K562 (cell line): ENCODE data around the gene ZNF622. TPM values are rescaled to one million over a fixed set of nuclear protein-coding genes. Genes with fewer than 3 reads are reported as not detected.

Experiments
- ATAC-seq: fragments of 200-7000 bp; cut with Tn5 transposase; 3 replicates; pipeline ENCODE4 v1.9.1; 2020; ENCODE audit warnings: moderate library complexity
- BruUV-seq: library from RNA; stranded (reverse); fragments of 400-500 nt; replicated peaks from 2 replicates; lab custom pipeline; 2021; lab: Mats Ljungman, UMichigan
- CTCF ChIA-PET: fragments of 300-600 bp; formaldehyde crosslinking; extraction: SDS; loops from one replicate; lab custom pipeline; 2021; ENCODE audit warnings: low intra/inter-chr PET ratio; lab: Yijun Ruan, JAX
- POLR2A ChIA-PET: fragments of 300-600, 350-650 bp; sonication (Branson Sonifier 250); formaldehyde crosslinking; extraction: SDS; loops from one replicate; lab custom pipeline; 2021; ENCODE audit warnings: antibody characterized with exemption, inconsistent platforms; lab: Yijun Ruan, JAX
- DNase-seq, 4 experiments: peaks; one replicate each; pipeline versions ENCODE4 v3.0.0 to v3.0.0-alpha.2; 2011 to 2018; ENCODE audit warnings: low spot score in 3 of 4, mixed read lengths in 3 of 4; ENCODE audit errors: extremely low read depth in 1 of 4
- FAIRE-seq: peaks from 2 replicates; lab custom pipeline; 2011; peaks lifted over from hg19 to GRCh38; lab: Jason Lieb, UNC
- H2AFZ ChIP-seq: 2 replicates; pipeline ENCODE4 v1.6.0; 2011; ENCODE audit warnings: low read depth, low read length, control low read depth, inconsistent platforms
- H3K27ac ChIP-seq: fragments of 200-600 bp; 3 replicates; pipeline ENCODE4 v1.8.0; 2011; ENCODE audit warnings: low read depth, mild to moderate bottlenecking, control low read depth, inconsistent platforms, low read length, moderate library complexity, mixed read lengths; ENCODE audit errors: extremely low read depth
- H3K27me3 ChIP-seq, 2 experiments: fragments of 300-600 bp in 1 of 2; 2 replicates in 1 of 2; 3 replicates in 1 of 2; pipeline versions ENCODE4 v1.6.0 to v1.8.0; 2011; ENCODE audit warnings: inconsistent platforms in 2 of 2, low read length in 2 of 2, mild to moderate bottlenecking in 1 of 2, mixed read lengths in 1 of 2, moderate library complexity in 1 of 2; ENCODE audit not compliant: control insufficient read depth in 2 of 2, insufficient read depth in 2 of 2
- H3K36me3 ChIP-seq: fragments of 300-600 bp; 3 replicates; pipeline ENCODE4 v1.8.0; 2011; ENCODE audit warnings: mild to moderate bottlenecking, low read length, inconsistent platforms; ENCODE audit not compliant: control insufficient read depth, insufficient read depth
- H3K4me1 ChIP-seq, 2 experiments: fragments of 200-600 bp in 1 of 2; replicated peaks in 1 of 2; 2 replicates in 1 of 2; 3 replicates in 1 of 2; pipeline versions ENCODE4 v1.5.1 to v1.8.0; 2011; ENCODE audit warnings: inconsistent platforms in 2 of 2, low read length in 2 of 2, mild to moderate bottlenecking in 1 of 2, mixed read lengths in 1 of 2, moderate library complexity in 1 of 2; ENCODE audit not compliant: control insufficient read depth in 2 of 2, insufficient read depth in 2 of 2
- H3K4me2 ChIP-seq: 2 replicates; pipeline ENCODE4 v1.6.1; 2011; ENCODE audit warnings: low read length, control low read depth, inconsistent platforms, mixed read lengths; ENCODE audit not compliant: insufficient read depth
- H3K4me3 ChIP-seq: fragments of 200-600 bp; sonication (generic), shearing (Covaris generic); 2 replicates; pipeline ENCODE4 v1.5.1; 2016; ENCODE audit warnings: control low read depth, inconsistent platforms
- H3K79me2 ChIP-seq: fragments of 200-600 bp; 3 replicates; pipeline ENCODE4 v1.8.0; 2011; ENCODE audit warnings: low read length, inconsistent platforms; ENCODE audit not compliant: control insufficient read depth, insufficient read depth
- H3K9ac ChIP-seq, 2 experiments: 2 replicates each; pipeline versions ENCODE4 v1.6.0 to v1.6.1; 2011; ENCODE audit warnings: low read depth in 2 of 2, low read length in 2 of 2, control low read depth in 1 of 2, inconsistent platforms in 1 of 2, mild to moderate bottlenecking in 1 of 2, mixed read lengths in 1 of 2; ENCODE audit not compliant: insufficient read depth in 1 of 2
- H3K9me1 ChIP-seq: one replicate; pipeline ENCODE4 v1.6.0; 2011; ENCODE audit warnings: inconsistent platforms, mild to moderate bottlenecking, low read length, moderate library complexity; ENCODE audit not compliant: control insufficient read depth, insufficient read depth
- H3K9me3 ChIP-seq: replicated peaks from 2 replicates; pipeline ENCODE4 v1.5.1; 2011; ENCODE audit warnings: low read depth, low read length, inconsistent platforms; ENCODE audit not compliant: control insufficient read depth, insufficient read depth
- H4K20me1 ChIP-seq: replicated peaks from 2 replicates; pipeline ENCODE4 v1.6.1; 2011; ENCODE audit warnings: low read length, inconsistent platforms, mixed read lengths; ENCODE audit not compliant: control insufficient read depth, insufficient read depth
- CHD1 ChIP-seq: fragments of 200-600 bp; sonication (generic); IDR thresholded peaks from one replicate; pipeline ENCODE4 v1.6.1; 2012; ENCODE audit warnings: mild to moderate bottlenecking, moderate library complexity, low read length, inconsistent platforms
- CSDE1 ChIP-seq, 2 experiments: fragments of 450-650 bp; IDR thresholded peaks; 2 replicates each; pipeline ENCODE4 v1.6.1; 2016; ENCODE audit warnings: mild to moderate bottlenecking in 1 of 2
- DDX20 ChIP-seq: fragments of 450-650 bp; IDR thresholded peaks from 2 replicates; pipeline ENCODE4 v1.6.1; 2016; ENCODE audit warnings: missing genetic modification characterization, low read depth, mild to moderate bottlenecking, missing compliant biosample characterization, moderate library complexity
- EHMT2 ChIP-seq: fragments of 450-650 bp; IDR thresholded peaks from 2 replicates; pipeline ENCODE4 v1.6.1; 2018; ENCODE audit warnings: antibody characterized with exemption
- FOXJ2 ChIP-seq: fragments of 200-800 bp; sonication (Bioruptor generic); IDR thresholded peaks from 2 replicates; pipeline ENCODE4 v1.6.1; 2016; ENCODE audit warnings: missing genetic modification characterization, missing compliant biosample characterization
- FOXJ3 ChIP-seq: sonication (generic); formaldehyde crosslinking; IDR thresholded peaks from 2 replicates; pipeline ENCODE4 v1.4.0; 2020; ENCODE audit warnings: mild to moderate bottlenecking, missing genetic modification reagents
- HDAC6 ChIP-seq: IDR thresholded peaks from 2 replicates; pipeline ENCODE4 v1.6.1; 2012; ENCODE audit warnings: low read depth, mild to moderate bottlenecking, control low read depth, inconsistent platforms, low read length, moderate library complexity
- JUNB ChIP-seq: fragments of 450-650 bp; formaldehyde crosslinking; conservative IDR thresholded peaks from 2 replicates; pipeline ENCODE4 v1.4.0; 2020; ENCODE audit warnings: mild to moderate bottlenecking
- JUND ChIP-seq, 2 experiments: IDR thresholded peaks; 2 replicates in 1 of 2; 3 replicates in 1 of 2; pipeline ENCODE4 v1.6.1; 2011; ENCODE audit warnings: borderline replicate concordance in 2 of 2, low read depth in 2 of 2, low read length in 2 of 2, improper control_type of control experiment in 1 of 2, missing biosample characterization in 1 of 2, missing genetic modification characterization in 1 of 2, missing genetic modification reagents in 1 of 2
- NFIC ChIP-seq: fragments of 450-650 bp; IDR thresholded peaks from 2 replicates; pipeline ENCODE4 v1.6.1; 2017; ENCODE audit warnings: mild to moderate bottlenecking, inconsistent platforms
- PHF20 ChIP-seq: fragments of 450-650 bp; IDR thresholded peaks from 2 replicates; pipeline ENCODE4 v1.6.1; 2018; ENCODE audit not compliant: partially characterized antibody
- SFPQ ChIP-seq: fragments of 200-400 bp; formaldehyde crosslinking; IDR thresholded peaks from 2 replicates; pipeline ENCODE4 v1.6.1; 2017; ENCODE audit warnings: mild to moderate bottlenecking, low read depth, low read length, moderate library complexity
- TEAD1 ChIP-seq, 2 experiments: fragments of 450-650 bp in 1 of 2; sonication (generic) in 1 of 2; formaldehyde crosslinking; IDR thresholded peaks; 2 replicates each; pipeline versions ENCODE4 v1.4.0 to v1.8.0; 2020 to 2022; ENCODE audit warnings: mild to moderate bottlenecking in 2 of 2, missing genetic modification reagents in 1 of 2
- THAP12 ChIP-seq: fragments of 250-450 bp; sonication (Bioruptor Pico); IDR thresholded peaks from 2 replicates; pipeline ENCODE4 v1.9.0; 2021; ENCODE audit warnings: mild to moderate bottlenecking, inconsistent platforms
- ZBTB2 ChIP-seq: fragments of 450-650 bp; IDR thresholded peaks from 2 replicates; pipeline ENCODE4 v1.6.1; 2016; ENCODE audit warnings: antibody characterized with exemption
- ZC3H11A ChIP-seq: IDR thresholded peaks from 2 replicates; pipeline ENCODE4 v1.6.1; 2012; ENCODE audit warnings: low read depth, low read length, improper control_type of control experiment
- ZNF316 ChIP-seq: fragments of 450-650 bp; IDR thresholded peaks from 2 replicates; pipeline ENCODE4 v1.6.1; 2016
- ZNF561 ChIP-seq: fragments of 450-650 bp; formaldehyde crosslinking; conservative IDR thresholded peaks from 2 replicates; pipeline ENCODE4 v1.4.0; 2020; ENCODE audit warnings: mild to moderate bottlenecking, moderate library complexity
- WGBS: fragments of 100-300 bp; shearing (Covaris generic); methylation state at CpG from one replicate; pipeline ENCODE4 v1.1.6; 2016; ENCODE audit warnings: low coverage, mixed read lengths; ENCODE audit not compliant: insufficient coverage; ENCODE audit errors: missing lambda C conversion rate; 5-methylcytosine and 5-hydroxymethylcytosine counted together
- in situ Hi-C: fragments of 300-500 bp; cut with MboI; formaldehyde crosslinking; loops from 4 replicates; pipeline ENCODE4 v1.15.0; 2018; ENCODE audit warnings: inconsistent platforms, mixed read lengths
- intact Hi-C: fragments of 100-400 bp; cut with micrococcal nuclease; formaldehyde crosslinking; loops from 2 replicates; pipeline ENCODE4 v1.14.2; 2022
- polyA plus RNA-seq, 8 experiments: library from polyadenylated mRNA; depleted of rRNA in 4 of 8; stranded (reverse) in 5 of 8; unstranded in 3 of 8; fragments of >200 nt; fragmentation: Nextera tagmentation in 2 of 8; fragmentation: Illumina TruSeq in 1 of 8; extraction: Ambion mirVana in 2 of 8; extraction: Trizol in 1 of 8; gene quantifications; 2 replicates each; pipeline versions ENCODE4 v1.2.1 to v1.2.3, GENCODE V29; 2011 to 2014; ENCODE audit warnings: inconsistent platforms in 1 of 8, missing spikeins in 1 of 8
- total RNA-seq, 7 experiments: library from RNA; depleted of rRNA in 6 of 7; stranded (reverse); fragments of >200 nt in 6 of 7; fragmentation: Illumina TruSeq in 2 of 7; extraction: Trizol in 2 of 7; gene quantifications; 2 replicates each; pipeline versions ENCODE4 v1.2.1 to v1.2.3, GENCODE V29; 2011 to 2021; ENCODE audit warnings: low replicate concordance in 1 of 7

Gene ZNF622
- total and polyA plus RNA-seq, 9 of the 15 experiments (the other 6 are each of a cell fraction or from before 2014, with no cell fraction given), result 9.6 to 51.5 (median 32.3) TPM

GRCh38 chr5:16461026-16461425 lies 4.6 kb downstream of the ZNF622 start:
- Histone ChIP-seq H3K9me1 (peaks cover 4% of the 10 kb centered on the region), H3K27ac (no peak overlapping the region), H3K9me3 (no peaks in the 10 kb centered on the region), H2AFZ (no peak overlapping the region), H3K9ac (no peak overlapping the region), H3K36me3 (peaks cover 82% of the 10 kb centered on the region), H3K79me2 (peaks cover 48% of the 10 kb centered on the region), H4K20me1 (peaks cover 15% of the 10 kb centered on the region), H3K4me3 (no peak overlapping the region), H3K27me3 (no peaks in the 10 kb centered on the region), H3K4me1 (peaks cover 7 to 10% of the 10 kb centered on the region in 2 experiments; a peak in 3 of 5 replicates), H3K4me2 (no peak overlapping the region)
- in situ Hi-C loops (no loop called here), intact Hi-C loops (no loop called here)
- ATAC-seq, result no peak
- DNase-seq, result no peak
- FAIRE-seq, result no peak
- BruUV-seq, result no TSS peak
- ChIA-PET CTCF (no interaction called here), POLR2A (no interaction called here)
- 100% methylated on average over 1 of the region's 1 CpG for WGBS
- no peak for TF ChIP-seq CSDE1 (IDR thresholded peaks at IDR 0.05)
- no peak for TF ChIP-seq ZBTB2
- TF ChIP-seq TEAD1 (CRISPR knock-in tag; IDR thresholded peaks at IDR 0.05), result no peak
- TF ChIP-seq JUNB (CRISPR knock-in tag), result no peak
- TF ChIP-seq DDX20 (tag), result no peak
- TF ChIP-seq JUND (IDR thresholded peaks at IDR 0.05; ENCODE audit: borderline replicate concordance, low read depth, low read length), result no peak
- TF ChIP-seq JUND (tag; IDR thresholded peaks at IDR 0.05; ENCODE audit: borderline replicate concordance, low read depth, low read length), result no peak
- no peak for TF ChIP-seq ZC3H11A
- TF ChIP-seq THAP12 (CRISPR knock-in tag), result no peak
- TF ChIP-seq HDAC6, result no peak
- no peak for TF ChIP-seq CHD1
- no peak for TF ChIP-seq EHMT2
- no peak for TF ChIP-seq ZNF316
- TF ChIP-seq FOXJ2 (tag), result no peak
- no peak for TF ChIP-seq NFIC
- TF ChIP-seq PHF20, result no peak
- TF ChIP-seq FOXJ3, result no peak
- no peak for TF ChIP-seq ZNF561 (CRISPR knock-in tag)
- no peak for TF ChIP-seq SFPQ
